K562 (cell line): ENCODE measurements around the gene TIMM9. TPM values are rescaled to one million over a fixed set of nuclear protein-coding genes. Genes with fewer than 3 reads are reported as not detected.

Experiments
- ATF1 ChIP-seq, 2 experiments: fragments of 450-650 bp in 1 of 2; IDR thresholded peaks; 2 replicates each; pipeline ENCODE4 v1.6.1; 2016; ENCODE audit warnings: missing compliant biosample characterization in 1 of 2, missing genetic modification characterization in 1 of 2
- BCOR ChIP-seq: fragments of 450-650 bp; IDR thresholded peaks from 2 replicates; pipeline ENCODE4 v1.6.1; 2016
- CREB5 ChIP-seq: fragments of 250-450 bp; sonication (Bioruptor Pico); IDR thresholded peaks from 2 replicates; pipeline ENCODE4 v1.5.0; 2020; ENCODE audit warnings: mild to moderate bottlenecking
- CXXC5 ChIP-seq: fragments of 250-450 bp; sonication (Bioruptor Pico); IDR thresholded peaks from 2 replicates; pipeline ENCODE4 v1.8.0; 2022; ENCODE audit warnings: inconsistent platforms, mild to moderate bottlenecking, moderate library complexity
- HDAC3 ChIP-seq: fragments of 450-650 bp; IDR thresholded peaks from 2 replicates; pipeline ENCODE4 v1.6.1; 2018; ENCODE audit warnings: borderline replicate concordance, mild to moderate bottlenecking, moderate library complexity; ENCODE audit not compliant: partially characterized antibody
- HMBOX1 ChIP-seq: sonication (generic); IDR thresholded peaks from 2 replicates; pipeline ENCODE4 v1.6.1; 2016
- MTF1 ChIP-seq: fragments of 250-450 bp; sonication (Bioruptor Pico); IDR thresholded peaks from 2 replicates; pipeline ENCODE4 v1.9.0; 2021; ENCODE audit warnings: moderate library complexity, mild to moderate bottlenecking, inconsistent platforms, borderline replicate concordance
- NCOA6 ChIP-seq: fragments of 450-650 bp; IDR thresholded peaks from 2 replicates; pipeline ENCODE4 v1.6.1; 2017; ENCODE audit warnings: mild to moderate bottlenecking
- NFIX ChIP-seq: fragments of 250-450 bp; sonication (Bioruptor Pico); IDR thresholded peaks from 2 replicates; pipeline ENCODE4 v1.4.0; 2020; ENCODE audit warnings: low read depth, mild to moderate bottlenecking, moderate library complexity
- PRMT5 ChIP-seq: sonication (generic); formaldehyde crosslinking; IDR thresholded peaks from 2 replicates; pipeline ENCODE4 v1.5.0; 2020; ENCODE audit warnings: missing genetic modification reagents
- SMARCA5 ChIP-seq: fragments of 450-650 bp; IDR thresholded peaks from 2 replicates; pipeline ENCODE4 v1.6.1; 2016
- SREBF1 ChIP-seq: fragments of 150-350 bp; IDR thresholded peaks from 2 replicates; pipeline ENCODE4 v1.6.1; 2014; ENCODE audit warnings: antibody characterized with exemption, low read depth, low read length, borderline replicate concordance
- YY1 ChIP-seq, 3 experiments: IDR thresholded peaks; 2 replicates each; pipeline ENCODE4 v1.6.1; 2011; ENCODE audit warnings: low read length in 2 of 3, mild to moderate bottlenecking in 2 of 3, moderate library complexity in 2 of 3, borderline replicate concordance in 1 of 3, control low read depth in 1 of 3, low read depth in 1 of 3; ENCODE audit not compliant: insufficient read depth in 3 of 3, insufficient replicate concordance in 2 of 3, control insufficient read depth in 1 of 3, insufficient read length in 1 of 3; ENCODE audit errors: extremely low read depth in 1 of 3
- ZNF586 ChIP-seq: fragments of 450-650 bp; formaldehyde crosslinking; conservative IDR thresholded peaks from 2 replicates; pipeline ENCODE4 v1.4.0; 2020; ENCODE audit warnings: mild to moderate bottlenecking, moderate library complexity
- ZNF644 ChIP-seq: fragments of 200-800 bp; sonication (Bioruptor generic); IDR thresholded peaks from 2 replicates; pipeline ENCODE4 v1.6.1; 2016; ENCODE audit warnings: low read depth, missing genetic modification characterization, missing compliant biosample characterization
- ZNF76 ChIP-seq: fragments of 250-450 bp; sonication (Bioruptor Pico); IDR thresholded peaks from 2 replicates; pipeline ENCODE4 v1.4.0; 2020; ENCODE audit warnings: mild to moderate bottlenecking, moderate library complexity, borderline replicate concordance
- polyA plus RNA-seq, 8 experiments: library from polyadenylated mRNA; depleted of rRNA in 4 of 8; stranded (reverse) in 5 of 8; unstranded in 3 of 8; fragments of >200 nt; fragmentation: Nextera tagmentation in 2 of 8; fragmentation: Illumina TruSeq in 1 of 8; extraction: Ambion mirVana in 2 of 8; extraction: Trizol in 1 of 8; gene quantifications; 2 replicates each; pipeline versions ENCODE4 v1.2.1 to v1.2.3, GENCODE V29; 2011 to 2014; ENCODE audit warnings: inconsistent platforms in 1 of 8, missing spikeins in 1 of 8
- total RNA-seq, 7 experiments: library from RNA; depleted of rRNA in 6 of 7; stranded (reverse); fragments of >200 nt in 6 of 7; fragmentation: Illumina TruSeq in 2 of 7; extraction: Trizol in 2 of 7; gene quantifications; 2 replicates each; pipeline versions ENCODE4 v1.2.1 to v1.2.3, GENCODE V29; 2011 to 2021; ENCODE audit warnings: low replicate concordance in 1 of 7
- TF ChIP-seq, protein P1 (sequence below): fragments of 450-650 bp; IDR thresholded peaks from 2 replicates; pipeline ENCODE4 v1.6.1; 2017; ENCODE audit warnings: antibody characterized with exemption, mild to moderate bottlenecking
- TF ChIP-seq, protein P2 (sequence below): fragments of 450-650 bp; formaldehyde crosslinking; IDR thresholded peaks from 2 replicates; pipeline ENCODE4 v1.4.0; 2020; ENCODE audit warnings: mild to moderate bottlenecking, mixed read lengths
- TF ChIP-seq, protein P3 (sequence below): fragments of 450-650 bp; IDR thresholded peaks from 2 replicates; pipeline ENCODE4 v1.6.1; 2016; ENCODE audit warnings: low read depth, mild to moderate bottlenecking, moderate library complexity

TIMM9 gene
- total and polyA plus RNA-seq, 9 of the 15 experiments (the other 6 are each of a cell fraction or from before 2014, with no cell fraction given), result 28.0 to 101 (median 54.3) TPM

GRCh38 chr14:58428118-58428683 lies 870 bp upstream of the TIMM9 start (continued):
- TF ChIP-seq, protein P1, sequence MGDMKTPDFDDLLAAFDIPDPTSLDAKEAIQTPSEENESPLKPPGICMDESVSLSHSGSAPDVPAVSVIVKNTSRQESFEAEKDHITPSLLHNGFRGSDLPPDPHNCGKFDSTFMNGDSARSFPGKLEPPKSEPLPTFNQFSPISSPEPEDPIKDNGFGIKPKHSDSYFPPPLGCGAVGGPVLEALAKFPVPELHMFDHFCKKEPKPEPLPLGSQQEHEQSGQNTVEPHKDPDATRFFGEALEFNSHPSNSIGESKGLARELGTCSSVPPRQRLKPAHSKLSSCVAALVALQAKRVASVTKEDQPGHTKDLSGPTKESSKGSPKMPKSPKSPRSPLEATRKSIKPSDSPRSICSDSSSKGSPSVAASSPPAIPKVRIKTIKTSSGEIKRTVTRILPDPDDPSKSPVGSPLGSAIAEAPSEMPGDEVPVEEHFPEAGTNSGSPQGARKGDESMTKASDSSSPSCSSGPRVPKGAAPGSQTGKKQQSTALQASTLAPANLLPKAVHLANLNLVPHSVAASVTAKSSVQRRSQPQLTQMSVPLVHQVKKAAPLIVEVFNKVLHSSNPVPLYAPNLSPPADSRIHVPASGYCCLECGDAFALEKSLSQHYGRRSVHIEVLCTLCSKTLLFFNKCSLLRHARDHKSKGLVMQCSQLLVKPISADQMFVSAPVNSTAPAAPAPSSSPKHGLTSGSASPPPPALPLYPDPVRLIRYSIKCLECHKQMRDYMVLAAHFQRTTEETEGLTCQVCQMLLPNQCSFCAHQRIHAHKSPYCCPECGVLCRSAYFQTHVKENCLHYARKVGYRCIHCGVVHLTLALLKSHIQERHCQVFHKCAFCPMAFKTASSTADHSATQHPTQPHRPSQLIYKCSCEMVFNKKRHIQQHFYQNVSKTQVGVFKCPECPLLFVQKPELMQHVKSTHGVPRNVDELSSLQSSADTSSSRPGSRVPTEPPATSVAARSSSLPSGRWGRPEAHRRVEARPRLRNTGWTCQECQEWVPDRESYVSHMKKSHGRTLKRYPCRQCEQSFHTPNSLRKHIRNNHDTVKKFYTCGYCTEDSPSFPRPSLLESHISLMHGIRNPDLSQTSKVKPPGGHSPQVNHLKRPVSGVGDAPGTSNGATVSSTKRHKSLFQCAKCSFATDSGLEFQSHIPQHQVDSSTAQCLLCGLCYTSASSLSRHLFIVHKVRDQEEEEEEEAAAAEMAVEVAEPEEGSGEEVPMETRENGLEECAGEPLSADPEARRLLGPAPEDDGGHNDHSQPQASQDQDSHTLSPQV, result no peak
- TF ChIP-seq HMBOX1, result peak; percentile 74; the same call in 1 of the 2 replicates
- TF ChIP-seq BCOR, result no peak
- TF ChIP-seq SREBF1, result no peak
- TF ChIP-seq ZNF644 (tag), result no peak
- TF ChIP-seq PRMT5 (CRISPR knock-in tag), result no peak
- no peak for TF ChIP-seq NCOA6
- TF ChIP-seq MTF1 (CRISPR knock-in tag), result no peak
- TF ChIP-seq SMARCA5, result no peak
- TF ChIP-seq CXXC5 (CRISPR knock-in tag), result no peak
- TF ChIP-seq, protein P2, sequence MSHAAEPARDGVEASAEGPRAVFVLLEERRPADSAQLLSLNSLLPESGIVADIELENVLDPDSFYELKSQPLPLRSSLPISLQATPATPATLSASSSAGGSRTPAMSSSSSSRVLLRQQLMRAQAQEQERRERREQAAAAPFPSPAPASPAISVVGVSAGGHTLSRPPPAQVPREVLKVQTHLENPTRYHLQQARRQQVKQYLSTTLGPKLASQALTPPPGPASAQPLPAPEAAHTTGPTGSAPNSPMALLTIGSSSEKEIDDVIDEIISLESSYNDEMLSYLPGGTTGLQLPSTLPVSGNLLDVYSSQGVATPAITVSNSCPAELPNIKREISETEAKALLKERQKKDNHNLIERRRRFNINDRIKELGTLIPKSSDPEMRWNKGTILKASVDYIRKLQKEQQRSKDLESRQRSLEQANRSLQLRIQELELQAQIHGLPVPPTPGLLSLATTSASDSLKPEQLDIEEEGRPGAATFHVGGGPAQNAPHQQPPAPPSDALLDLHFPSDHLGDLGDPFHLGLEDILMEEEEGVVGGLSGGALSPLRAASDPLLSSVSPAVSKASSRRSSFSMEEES (CRISPR knock-in tag), result peak; percentile 94
- TF ChIP-seq, protein P3, sequence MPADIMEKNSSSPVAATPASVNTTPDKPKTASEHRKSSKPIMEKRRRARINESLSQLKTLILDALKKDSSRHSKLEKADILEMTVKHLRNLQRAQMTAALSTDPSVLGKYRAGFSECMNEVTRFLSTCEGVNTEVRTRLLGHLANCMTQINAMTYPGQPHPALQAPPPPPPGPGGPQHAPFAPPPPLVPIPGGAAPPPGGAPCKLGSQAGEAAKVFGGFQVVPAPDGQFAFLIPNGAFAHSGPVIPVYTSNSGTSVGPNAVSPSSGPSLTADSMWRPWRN, result no peak
- no peak for TF ChIP-seq ATF1 (CRISPR knock-in tag; IDR thresholded peaks at IDR 0.05)
- no peak for TF ChIP-seq ATF1 (tag; IDR thresholded peaks at IDR 0.05)
- no peak for TF ChIP-seq CREB5
- no peak for TF ChIP-seq NFIX
- no peak for TF ChIP-seq ZNF586
- TF ChIP-seq ZNF76, result no peak
- TF ChIP-seq HDAC3, result no peak
- TF ChIP-seq YY1 (IDR thresholded peaks at IDR 0.05; ENCODE audit: borderline replicate concordance in 1 of 3, control insufficient read depth in 1 of 3, extremely low read depth in 1 of 3, insufficient read depth in 3 of 3, insufficient read length in 1 of 3, insufficient replicate concordance in 2 of 3, low read depth in 1 of 3, low read length in 2 of 3), result peak in 1 of 3 experiments; percentile 23
